Stimulated activated CD4-positive, alpha-beta T cell treated with anti-CD3 and anti-CD28 coated beads, TNF-alpha, amount 100 ng/mL, for 1 hour (primary cell): ENCODE results near the gene WDR31.
"Not testable (repeated sequence)": the region's sequence is repeated elsewhere in the genome, so short reads cannot be mapped to it uniquely, and the experiment has no call there.

Source experiments
- DNase-seq, 3 donors: peaks; one replicate each; pipeline ENCODE4 v3.0.0-alpha.2; 2020; ENCODE audit warnings: low read depth in 3 of 3, low spot score in 1 of 3

The WDR31 gene

DNA sequence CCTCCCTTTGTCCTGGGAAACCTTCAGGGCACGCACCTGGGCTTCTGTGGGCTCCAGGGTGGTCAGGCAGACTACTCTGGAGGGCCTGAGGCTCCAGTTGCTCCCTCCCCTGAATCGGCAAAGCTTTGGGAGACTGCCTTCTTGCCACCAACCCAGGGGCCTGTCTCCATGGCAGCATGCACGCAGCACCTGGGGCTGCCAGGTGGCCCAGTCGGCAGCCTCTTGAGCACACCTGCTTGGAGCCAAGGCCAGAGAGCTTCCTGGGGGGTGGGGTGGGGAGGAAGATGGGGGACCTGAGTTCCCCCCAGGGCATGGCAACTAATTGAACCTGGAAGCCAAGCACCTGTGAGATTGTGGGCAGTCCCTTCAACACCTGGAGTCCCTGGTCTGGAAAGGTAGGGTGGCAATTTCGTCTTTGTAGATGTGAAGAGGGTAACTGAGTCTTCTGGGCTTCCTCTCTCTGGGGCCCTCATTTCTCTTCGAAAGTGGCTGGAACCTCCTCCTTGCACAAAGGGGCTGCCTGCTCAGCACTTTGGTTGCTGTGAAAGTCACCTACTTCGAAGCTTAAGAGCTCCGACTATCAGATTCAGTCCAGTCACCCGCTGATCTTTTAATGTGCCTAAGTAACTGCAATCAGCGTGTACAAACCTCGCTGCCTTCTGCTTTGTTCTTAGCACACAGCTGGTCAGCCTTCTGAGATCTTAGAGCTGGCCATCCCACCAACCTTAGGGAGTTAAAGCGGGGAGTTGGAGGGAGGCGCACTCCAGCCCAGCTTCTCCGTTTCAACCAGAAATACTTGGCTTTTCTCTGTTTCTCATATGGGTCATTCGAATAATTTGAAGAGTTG, 40.9 kb downstream of the WDR31 start:
- DNase-seq, result no peak

DNA sequence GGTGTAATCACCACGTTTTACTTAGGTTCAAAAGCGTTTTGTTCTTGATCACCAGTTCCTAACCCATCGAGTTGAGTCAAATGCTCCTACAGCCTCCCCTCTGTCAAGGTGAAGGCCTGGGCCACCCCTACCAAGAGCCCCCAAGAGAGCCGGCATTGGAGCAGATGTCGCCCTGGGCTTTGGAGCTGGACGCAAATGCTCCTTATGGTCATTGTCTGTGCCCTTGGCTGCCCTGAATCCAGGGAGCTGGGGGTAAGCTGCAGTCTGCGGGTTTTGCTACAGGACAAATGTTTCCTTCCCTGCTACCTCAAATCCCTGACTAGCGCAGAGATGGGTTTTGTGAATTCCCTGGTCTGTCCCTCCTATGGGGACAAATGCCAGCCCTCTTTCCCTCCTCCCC, 41.8 kb downstream of the WDR31 start:
- DNase-seq, result no peak

GRCh38 chr9:113296796-113297558, 43.1 kb downstream of the WDR31 start:
- no peak for DNase-seq

GRCh38 chr9:113296247-113296646, 43.8 kb downstream of the WDR31 start:
- DNase-seq, result not testable (repeated sequence)

DNA sequence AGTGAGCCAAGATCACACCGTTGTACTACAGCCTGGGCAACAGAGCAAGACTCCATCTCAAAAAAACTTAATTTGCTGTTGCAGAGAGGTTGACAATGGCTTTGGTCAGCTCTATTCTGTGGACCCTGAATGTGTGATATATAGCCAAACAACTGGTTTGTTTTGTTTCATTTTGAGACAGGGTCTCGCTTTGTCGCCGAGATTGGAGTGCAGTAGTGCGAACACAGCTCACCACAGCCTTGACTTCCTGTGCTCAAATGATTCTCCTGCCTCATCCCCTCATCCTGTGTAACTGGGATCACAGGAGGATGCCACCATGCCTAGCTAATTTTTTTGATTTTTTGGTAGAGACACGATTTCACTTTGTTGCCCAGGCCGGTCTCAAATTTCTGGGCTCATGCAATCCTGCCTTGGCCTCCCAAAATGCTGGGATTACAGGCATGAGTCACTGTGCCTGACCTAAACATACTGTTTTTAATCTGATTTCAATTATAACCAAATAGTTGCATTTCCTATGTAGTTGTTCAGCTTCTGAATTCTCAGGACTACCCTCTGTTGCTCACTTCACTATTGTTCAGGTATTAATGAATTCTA, 46.7 kb downstream of the WDR31 start:
- DNase-seq, result no peak

GRCh38 chr9:113290052-113290607, 49.9 kb downstream of the WDR31 start:
- DNase-seq, result no peak

DNA sequence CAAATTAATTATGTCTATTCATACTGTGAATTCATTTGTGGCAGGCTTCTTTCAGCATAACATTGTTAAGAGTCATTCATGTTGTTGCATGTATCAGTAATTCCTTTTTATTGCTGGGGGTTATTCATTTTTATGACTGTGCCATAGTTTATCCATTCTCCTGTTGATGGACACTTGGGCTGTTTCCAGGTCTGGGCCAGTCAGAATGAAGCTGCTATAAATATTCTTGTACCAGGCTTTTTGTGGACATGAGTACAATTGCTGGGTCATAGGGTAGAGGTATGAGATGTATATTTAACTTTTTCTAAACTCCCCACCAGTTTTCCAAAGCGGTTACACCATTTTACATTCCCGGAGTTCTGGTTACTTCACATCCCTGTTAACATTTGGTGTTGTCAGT, 51.0 kb downstream of the WDR31 start:
- DNase-seq, result no peak

GRCh38 chr9:113281356-113281755, 58.7 kb downstream of the WDR31 start:
- DNase-seq, result no peak

DNA sequence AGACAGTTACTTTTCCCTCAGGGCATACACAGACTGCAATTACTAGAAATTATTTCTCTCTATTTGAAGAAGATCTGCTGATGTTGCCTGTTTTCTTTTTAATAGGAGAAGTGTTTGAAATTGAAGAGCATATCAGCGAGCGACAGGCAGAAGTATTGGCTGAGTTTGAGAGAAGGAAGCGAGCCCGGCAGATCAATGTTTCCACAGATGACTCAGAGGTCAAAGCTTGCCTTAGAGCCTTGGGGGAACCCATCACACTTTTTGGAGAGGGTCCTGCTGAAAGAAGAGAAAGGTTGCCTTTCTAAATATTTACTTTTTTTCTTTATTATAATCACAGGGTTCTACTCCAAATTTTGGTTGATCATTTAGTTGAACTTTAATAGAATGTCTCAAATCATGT, 61.2 kb downstream of the WDR31 start:
- no peak for DNase-seq

- peak; percentile 80 to 90 (median 82) for DNase-seq
Observed at GRCh38 chr9:113275157-113276131, 64.6 kb downstream of the WDR31 start, which contains the start of the genes CDC26 and PRPF4. Gene CDC26 (minus strand): TSS chr9:113275572. CDS start chr9:113272507, 3,065 bp downstream. Gene PRPF4 (plus strand): TSS chr9:113275658. CDS start chr9:113275744, 86 bp downstream.

GRCh38 chr9:113274474-113275156, 65.5 kb downstream of the WDR31 start:
- no peak for DNase-seq

- DNase-seq, result no peak
Observed at GRCh38 chr9:113269871-113270270, 70.2 kb downstream of the WDR31 start.

DNA sequence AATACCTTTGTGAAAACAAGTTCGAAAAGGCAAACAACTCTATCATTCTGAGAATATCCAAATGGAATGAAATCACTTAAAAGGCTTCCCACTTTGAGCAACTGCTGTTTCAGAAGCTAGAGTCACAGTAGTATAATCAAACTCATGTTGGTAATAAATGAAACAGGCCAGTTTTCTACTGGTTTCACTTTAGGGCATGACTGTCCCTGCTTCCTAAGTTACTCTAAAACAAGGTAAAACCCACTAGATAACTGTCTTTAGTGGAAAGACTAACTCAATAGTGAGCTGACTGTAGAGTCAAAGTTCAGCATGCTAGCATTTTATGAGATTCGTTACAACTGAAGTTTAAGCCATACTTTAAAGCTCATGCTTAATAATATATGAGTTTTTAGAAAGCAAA, 70.7 kb downstream of the WDR31 start:
- no peak for DNase-seq

GRCh38 chr9:113267911-113268566, 72.0 kb downstream of the WDR31 start:
- DNase-seq, result no peak

- no peak for DNase-seq
Observed at GRCh38 chr9:113266174-113266573, 73.9 kb downstream of the WDR31 start.
